Stimulated activated CD4-positive, alpha-beta T cell treated with anti-CD3 and anti-CD28 coated beads, Interleukin-1b, Interleukin-23, amount 100 ng/mL, for 4 hours (primary cell): Measurements from ENCODE around the gene TM4SF18.
"Not testable (repeated sequence)": the region's sequence is repeated elsewhere in the genome, so short reads cannot be mapped to it uniquely, and the experiment has no call there.

ENCODE experiments used
- DNase-seq, 2 donors: peaks; one replicate each; pipeline ENCODE4 v3.0.0-alpha.2; 2020; ENCODE audit warnings: low read depth in 2 of 2

TM4SF18 gene, protein sequence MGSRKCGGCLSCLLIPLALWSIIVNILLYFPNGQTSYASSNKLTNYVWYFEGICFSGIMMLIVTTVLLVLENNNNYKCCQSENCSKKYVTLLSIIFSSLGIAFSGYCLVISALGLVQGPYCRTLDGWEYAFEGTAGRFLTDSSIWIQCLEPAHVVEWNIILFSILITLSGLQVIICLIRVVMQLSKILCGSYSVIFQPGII

DNA sequence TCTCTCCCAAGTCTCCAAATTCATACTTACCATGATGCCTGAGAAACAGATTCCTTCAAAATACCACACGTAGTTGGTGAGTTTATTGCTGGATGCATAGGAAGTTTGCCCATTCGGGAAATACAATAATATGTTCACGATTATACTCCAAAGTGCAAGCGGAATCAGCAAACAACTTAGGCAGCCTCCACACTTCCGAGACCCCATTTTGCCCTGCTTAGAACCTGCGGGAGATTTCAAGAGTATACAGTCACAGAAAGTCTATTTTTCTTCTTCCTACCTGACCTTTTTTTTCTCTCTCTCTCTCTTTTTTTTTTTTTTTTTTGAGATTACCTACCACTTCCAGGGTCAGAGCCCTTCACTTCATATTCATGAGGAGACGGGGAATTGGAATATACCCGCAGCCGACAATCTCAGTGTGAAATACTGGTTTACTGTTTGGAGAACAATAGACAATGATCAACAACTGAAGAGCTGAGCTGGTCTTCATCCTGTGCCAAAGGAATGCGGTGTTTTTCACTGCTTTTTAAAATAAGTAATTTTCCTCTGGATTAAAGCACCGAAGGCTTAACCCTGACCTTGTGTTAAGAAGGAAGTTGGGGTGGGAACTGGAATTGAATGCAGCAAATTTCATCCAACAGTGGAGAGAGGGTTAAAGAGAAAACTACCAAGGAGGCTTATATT is at the start of gene TM4SF18:
TM4SF18 (minus strand) TSS at position 461 of the 684 bp plus-strand sequence; CDS start at position 207, 254 bp downstream.
- DNase-seq, result no peak

DNA sequence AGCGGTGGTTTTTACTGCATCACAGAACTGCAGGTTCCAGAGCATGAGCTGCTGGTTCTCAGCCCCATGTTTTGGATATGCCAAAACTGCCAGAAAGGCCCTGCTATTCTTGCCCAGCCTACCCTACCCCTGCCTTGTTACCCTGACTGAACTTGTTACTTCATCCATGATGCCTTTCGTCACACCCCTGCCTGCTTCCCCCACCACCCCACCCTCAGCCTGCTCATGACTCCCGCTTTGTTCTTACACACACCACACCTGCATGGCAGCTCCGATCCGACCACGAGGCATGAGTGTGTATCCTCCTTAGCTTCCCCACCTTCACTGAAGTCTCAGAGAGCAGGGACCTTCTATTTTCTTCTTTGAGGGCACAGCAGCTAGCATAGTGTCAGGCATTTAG is 49.1 kb upstream of the TM4SF18 start:
- no peak for DNase-seq

DNA sequence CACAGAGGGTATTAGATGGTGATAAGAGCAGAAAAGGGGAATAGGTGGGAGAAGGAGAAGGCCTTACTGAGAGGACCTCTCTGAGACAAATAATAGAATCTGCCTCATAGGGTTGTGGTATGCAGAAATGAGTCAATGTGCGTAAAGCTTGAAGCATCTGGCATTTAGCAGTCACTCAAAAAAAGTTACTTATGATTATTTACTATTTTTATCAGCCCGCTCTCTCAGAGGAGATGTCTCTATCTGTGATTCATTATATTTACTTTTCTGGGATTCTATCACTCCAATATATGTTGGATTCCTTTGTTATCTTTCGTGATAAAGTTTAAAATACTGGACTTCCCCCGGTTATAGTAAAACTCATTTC is 48.6 kb upstream of the TM4SF18 start:
- no peak for DNase-seq

DNA sequence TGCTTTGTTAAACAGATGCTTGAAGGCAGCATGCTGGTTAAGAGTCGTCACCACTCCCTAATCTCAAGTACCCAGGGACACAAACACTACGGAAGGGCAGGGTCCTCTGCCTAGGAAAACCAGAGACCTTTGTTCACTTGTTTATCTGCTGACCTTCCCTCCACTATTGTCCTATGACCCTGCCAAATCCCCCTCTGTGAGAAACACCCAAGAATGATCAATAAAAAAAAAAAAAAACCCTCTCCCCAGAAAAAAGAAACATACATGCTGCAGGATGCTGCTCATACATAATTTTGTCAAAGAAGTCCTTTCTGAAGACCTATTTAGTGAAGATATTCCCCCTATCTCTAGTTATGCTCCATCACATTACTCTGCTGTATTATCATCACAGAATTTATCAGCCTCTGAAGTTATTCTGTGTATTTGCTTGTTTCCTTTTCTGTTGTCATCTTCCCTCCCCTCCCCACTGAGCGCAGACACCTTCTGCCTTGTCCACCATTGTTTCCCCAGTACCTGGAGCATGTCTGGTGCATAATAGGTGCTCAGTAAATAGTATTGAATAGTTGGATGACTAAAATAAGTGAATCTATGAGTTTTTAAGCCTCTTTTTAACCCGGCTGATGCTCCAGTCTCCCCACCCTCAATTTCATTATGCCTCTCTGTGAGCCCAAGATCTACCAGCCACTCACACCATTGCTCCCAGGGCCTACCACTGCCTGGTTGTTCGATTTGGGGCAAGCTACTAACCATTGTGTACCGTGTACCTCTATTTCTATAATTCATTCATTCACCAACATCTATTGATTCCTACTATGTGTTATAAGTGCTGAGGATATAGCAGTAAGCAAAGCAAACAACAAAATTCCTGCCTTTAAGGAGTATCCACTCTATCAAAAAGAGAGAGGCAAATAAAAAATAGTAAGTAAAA is 48.0 kb upstream of the TM4SF18 start:
- DNase-seq, result no peak

DNA sequence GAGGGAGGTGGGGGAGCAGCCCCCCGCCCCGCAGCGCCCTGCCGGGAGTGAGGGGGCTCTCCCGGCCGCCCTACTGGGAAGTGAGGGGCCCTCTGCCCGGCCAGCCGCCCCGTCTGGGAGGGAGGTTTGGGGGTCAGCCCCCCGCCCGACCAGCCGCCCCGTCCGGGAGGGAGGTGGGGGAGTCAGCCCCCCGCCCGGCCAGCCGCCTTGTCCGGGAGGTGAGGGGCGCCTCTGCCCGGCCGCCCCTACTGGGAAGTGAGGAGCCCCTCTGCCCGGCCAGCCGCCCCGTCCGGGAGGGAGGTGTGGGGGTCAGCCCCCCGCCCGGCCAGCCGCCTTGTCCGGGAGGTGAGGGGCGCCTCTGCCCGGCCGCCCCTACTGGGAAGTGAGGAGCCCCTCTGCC is 46.8 kb upstream of the TM4SF18 start:
- not testable (repeated sequence) for DNase-seq

DNA sequence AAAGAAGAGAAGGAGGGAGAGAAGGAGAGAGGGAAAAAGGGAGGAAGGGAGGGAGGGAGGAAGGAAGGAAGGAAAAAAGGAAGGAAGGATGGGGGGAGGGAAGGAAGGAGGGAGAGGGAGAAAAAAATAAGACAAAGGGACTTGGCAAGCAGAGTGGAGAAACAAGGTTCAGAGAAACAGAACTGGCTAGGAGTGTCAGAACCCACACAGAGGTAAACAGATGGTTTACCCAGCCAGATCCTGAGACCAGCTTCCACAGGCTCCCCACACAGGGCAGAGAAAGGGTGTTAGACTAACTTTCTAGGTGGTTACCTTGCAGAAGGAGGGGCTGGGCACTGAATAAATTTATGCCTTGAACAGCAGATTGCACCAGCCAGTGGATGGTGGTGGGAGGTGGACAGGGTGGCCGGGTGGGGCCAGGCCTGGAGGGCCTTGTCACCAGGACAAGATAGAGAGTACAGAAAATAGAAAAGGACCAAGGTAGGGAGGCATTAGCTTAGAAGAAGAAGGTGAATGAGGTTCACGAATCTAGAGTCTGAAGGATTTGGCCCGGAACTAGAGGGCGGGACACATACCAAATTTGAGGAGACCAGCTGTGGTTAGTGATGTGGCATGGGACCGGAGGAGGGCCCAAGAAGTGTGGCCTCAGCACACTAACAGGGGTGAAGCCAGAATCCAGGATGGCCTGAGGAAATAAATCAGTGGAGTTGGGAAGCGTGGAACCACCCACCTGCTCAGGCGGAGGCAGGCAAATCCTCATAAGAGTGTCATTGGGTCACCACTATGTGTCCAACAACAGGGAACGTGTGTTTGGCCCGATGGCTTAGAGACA is 45.3 kb upstream of the TM4SF18 start:
- DNase-seq, result no peak

DNA sequence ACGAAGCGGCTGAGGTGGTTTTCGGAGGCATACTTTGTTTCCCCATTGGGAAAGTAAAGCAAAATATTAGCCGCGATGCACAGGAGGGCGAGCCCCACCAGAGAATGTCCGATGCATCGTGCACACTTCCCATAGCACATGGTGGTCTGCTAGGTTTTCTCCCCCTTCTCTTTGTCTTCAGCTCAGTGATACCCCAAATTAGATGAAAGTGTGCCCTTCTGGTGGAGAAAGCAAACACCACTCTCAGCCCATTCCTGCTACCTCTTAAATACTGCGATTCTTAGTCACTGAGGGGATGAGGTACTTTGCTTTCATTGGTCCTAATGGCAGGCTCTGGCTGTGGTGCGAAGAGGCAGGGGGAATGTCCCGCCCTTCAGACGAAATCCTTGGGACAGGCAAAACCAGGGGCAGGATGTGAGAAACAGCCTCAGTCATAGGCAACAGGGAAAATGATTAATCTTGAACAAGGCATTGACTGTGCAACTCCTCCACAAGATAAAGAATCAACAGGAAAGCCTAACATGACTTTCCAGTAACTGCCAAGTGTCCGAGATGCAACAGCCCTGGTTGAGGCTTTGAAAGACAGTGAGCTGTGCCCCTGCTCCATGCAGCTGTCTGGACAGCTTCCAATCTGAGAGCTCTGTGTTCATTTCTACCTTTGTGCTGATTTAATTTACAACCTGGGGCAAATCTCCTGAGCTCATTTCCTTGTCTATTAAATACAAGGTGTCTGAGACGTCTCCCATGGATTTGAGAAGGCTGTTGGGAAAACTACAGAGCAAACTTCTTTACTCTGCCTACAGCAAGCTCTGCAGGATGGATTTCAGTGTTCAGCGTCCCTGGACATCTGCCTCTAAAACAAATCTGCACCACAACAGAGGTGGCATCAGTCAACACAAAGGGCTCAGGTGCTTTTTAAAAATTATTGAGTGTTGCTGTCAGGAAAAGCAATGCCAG is 44.2 kb upstream of the TM4SF18 start, which contains the start of gene TM4SF1:
TM4SF1 (minus strand) TSS at position 242 of the 957 bp plus-strand sequence; CDS start at position 140, 102 bp downstream.
- no peak for DNase-seq

DNA sequence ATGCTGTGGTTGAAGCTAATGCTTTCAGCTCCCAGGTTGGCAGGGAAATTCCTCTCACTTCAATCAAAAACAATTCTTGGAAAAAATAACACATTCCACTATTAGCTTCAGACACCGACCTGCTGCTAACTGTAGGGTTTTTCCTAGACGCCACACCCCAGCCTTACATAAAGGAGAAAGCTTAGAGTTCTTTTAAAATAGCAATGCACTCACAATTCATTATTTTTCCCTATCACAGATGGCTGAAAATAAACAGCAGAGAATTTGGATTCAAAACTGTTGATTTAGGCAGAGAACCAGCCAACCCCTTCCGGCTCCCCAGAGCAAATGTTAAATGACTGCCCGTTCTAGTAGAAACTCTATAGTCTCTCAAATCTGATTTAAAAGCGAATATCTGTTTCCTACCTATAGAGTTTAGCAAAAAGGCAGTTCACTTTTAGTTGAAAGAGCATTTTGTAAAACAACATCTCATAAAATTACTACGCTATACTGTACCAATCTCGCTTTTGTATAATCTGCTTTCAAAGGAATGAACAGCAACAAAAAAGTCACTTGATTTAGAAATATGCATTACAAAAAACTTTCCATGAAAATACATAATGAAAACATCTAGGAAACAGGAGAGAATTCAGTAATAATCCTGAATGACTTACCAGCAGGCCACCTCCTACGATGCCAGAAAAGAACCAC is 43.4 kb upstream of the TM4SF18 start:
- no peak for DNase-seq

DNA sequence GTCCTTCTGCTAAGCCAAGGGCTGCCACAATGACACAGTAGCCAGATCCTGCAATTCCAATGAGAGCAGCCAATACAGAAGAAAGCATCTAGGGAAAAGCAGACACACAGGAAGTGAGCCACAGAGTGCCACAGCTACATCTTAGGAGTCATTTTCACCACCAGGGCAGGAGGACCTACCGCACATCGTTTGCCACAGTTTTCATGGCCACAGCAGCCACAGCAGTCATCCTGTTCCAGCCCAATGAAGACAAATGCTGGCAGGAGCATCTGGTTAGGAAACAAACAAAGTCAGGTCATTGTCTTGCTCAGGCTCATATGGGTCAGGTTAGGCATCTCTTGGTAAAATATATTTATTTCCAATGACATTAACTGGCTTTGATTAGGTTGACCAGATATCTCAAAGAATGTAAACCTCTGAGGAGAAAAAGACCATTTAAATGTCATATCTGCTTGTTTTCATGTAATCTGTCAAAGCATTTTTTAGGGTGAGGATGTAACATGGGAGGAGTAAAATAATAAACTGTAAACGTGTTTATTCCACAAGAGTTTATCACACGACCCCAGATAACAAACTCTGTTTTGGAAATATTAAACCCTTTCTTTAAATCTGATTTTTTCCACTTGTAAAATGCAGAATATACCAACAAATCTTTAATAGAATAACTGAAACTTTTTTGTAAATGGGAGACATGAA is 42.2 kb upstream of the TM4SF18 start:
- no peak for DNase-seq

DNA sequence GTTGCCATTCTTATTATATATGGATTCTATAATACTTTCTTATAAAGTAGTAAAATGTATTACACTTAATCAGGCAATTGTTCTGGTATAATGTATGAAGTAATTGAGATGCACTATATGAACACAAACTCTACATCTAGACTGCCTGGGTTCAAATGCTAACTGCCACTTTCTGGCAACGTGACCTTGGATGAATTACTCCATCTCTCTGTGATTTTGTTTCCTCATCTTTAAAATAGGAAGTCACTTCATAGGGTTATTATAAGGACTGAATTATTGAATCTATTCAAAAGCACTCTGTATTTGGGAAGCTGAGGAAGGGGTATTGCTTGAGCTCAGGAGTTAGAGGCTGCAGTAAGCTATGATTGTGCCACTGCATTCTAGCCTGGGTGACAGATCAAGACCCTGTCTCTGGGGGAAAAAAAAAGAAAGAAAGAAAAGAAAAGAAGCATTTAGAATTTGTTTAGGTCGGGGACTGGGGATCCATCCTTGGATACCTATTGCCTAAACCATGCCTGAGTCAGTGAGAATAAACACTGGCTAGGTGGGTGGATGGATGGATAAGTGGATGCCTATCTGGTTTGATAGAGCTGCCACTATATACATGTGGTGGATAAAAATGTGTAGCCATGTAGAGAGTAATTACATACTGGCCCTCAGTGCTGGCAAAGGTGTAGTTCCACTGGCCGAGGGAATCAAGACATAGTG is 41.5 kb upstream of the TM4SF18 start:
- DNase-seq, result no peak

DNA sequence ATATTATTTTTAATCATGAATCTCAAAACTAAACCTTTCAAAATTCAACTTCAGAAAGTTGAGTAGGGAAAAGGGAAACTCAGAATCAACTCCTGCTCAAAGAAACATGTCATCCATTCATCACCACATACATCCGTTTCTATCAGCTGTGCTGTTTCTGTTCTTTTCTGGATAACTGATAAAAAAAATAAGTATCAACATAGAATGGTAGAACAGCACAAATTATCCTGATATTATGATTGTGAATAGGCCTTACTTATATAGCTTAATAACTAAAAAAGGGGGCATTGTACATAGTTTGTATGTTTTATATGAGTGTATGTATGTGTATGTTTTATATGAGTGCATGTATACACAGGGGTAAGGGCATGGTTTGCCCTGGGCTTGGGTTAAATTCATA is 41.0 kb upstream of the TM4SF18 start:
- no peak for DNase-seq

DNA sequence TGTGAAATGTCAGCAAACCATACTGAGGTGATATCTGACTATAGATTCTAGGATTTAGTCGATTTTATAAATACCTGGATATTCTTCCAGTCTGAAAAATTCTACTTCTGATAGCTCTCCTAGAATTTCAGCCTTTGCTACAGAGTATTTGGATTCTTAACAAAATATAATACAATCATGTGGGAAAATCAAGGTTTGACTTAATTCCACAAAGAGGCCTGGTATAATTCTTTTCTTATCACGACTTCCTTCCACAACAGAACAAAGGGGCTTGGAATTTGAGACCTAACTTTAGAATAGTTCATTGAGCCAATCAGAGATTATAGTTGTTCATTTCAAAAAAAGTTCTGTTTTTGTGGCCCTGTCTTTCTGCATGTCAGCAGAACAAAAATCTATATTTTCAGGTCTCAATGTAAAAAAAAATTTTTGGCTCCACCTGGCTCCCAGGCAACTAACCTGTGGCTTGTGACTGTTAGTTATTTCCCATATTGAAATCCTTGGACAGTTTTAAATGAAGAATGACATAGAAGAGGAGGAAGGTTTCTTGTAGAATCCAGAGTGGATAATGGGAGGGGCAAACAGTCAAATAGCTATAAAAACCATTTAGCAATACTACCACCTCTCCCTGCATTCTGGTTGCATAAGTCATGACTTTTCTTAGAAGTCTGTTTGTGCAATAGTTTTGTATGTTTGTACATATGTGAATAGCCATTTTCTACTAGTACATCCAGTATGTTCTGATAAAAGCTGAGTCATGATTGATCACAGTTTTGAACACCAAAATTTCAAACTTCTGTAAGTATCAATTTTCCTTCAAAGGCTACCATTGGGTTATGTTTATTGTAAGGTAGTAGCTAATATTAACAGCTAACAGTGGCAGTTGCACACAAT is 40.0 kb upstream of the TM4SF18 start:
- no peak for DNase-seq

DNA sequence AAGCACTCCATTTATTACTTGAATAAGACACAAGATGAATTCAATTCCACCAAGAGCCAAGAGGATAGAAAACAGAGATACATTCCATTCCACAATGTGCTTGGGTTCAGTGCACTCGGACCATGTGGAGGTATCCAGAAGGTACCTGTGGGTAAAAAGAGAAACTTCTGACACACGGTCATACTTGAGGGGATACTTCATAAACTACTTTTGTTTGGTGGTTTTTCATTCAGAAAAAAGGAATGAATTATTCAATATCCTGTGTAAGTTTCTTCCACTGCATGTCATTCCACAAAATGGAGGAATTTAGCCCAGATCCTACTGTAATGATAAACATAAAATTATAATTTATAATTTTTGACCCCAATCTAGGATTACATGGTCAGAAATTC is 38.3 kb upstream of the TM4SF18 start:
- DNase-seq, result no peak

DNA sequence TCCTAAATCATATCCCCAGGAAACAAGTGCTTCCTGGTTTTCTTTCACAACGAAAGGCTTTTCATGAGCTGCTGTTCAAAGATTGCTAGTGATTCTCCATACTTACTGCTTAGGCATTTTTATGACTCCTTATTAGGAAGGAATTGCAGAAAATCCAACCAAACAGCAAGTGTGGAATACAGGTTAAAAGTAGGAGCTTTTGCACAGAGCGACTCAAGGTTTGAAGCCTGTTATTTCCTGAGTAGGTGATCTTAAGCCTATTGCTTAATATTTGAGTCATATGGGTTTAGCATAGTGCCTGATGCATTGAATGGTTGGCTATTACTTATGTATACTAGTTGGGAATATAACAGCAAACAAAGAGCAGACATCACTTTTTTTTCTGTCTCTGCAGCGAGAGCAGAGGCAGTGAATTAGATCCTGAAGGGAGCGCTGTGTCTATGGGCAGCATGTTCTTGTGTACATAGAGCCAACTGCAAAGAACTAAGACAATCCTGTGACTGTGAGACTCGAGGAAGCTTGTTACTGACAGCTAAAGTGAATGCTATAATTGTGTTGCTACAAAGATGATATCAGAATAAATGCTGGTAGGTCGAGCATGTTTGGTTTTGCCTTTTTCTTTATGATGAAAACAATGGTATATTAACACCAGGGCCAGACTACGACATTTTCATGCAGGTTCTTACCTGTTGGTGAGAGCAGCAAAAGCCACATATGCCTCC is 37.7 kb upstream of the TM4SF18 start:
- no peak for DNase-seq

DNA sequence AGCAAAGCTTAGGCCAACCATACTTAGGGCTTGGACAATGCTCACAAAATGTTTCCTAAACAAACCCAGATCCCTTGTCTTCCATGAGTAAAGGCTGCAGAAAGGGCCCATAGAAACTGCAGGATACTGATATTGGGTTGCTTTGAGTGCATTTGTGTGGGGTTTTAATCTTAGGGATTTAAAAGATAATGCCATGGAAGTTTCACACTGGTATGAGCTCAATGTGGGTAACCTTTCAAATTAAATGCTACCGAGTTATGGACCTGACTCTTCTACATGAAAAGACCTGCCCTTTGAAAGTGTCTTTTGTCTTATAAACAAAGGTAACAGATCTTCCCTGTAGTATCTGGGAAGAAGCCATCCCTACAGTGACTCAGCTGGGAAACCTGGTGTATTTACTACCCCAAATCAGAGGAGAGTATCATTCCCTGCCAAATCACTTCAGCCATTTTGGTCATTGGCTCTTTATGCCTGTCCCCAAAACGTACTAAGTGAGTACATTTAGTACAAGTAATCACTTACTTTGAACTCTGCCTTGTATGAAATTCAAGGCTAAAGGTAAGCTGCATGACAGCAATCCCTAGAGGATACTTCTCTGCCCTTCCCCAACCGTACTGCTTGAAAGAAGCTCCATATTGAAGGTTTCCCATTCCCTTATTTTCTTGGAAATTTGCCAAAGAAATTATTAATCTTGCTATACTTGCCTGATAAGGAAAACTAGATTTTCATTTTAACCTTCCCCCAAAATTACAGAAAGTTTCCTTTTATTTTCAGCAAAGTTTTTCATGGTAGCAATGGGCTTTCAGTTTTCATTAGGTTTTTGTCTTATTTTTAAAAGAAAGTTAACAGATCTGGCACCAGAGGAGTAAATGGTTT is 36.8 kb upstream of the TM4SF18 start:
- no peak for DNase-seq
